Effector memory CD8-positive, alpha-beta T cell (primary cell): ENCODE results near the gene COG7.
"Not testable (repeated sequence)": the region's sequence is repeated elsewhere in the genome, so short reads cannot be mapped to it uniquely, and the experiment has no call there.

Experiments
- ATAC-seq: fragments of 150-1000 bp; cut with Tn5 transposase; replicated peaks from 2 replicates; pipeline ENCODE4 v1.10.0; 2021; ENCODE audit warnings: mild to moderate bottlenecking, moderate library complexity
- DNase-seq, 3 experiments: peaks; one replicate each; pipeline ENCODE4 v3.0.0; 2021
- H3K27ac Mint-ChIP-seq, 2 donors: one replicate each; pipeline ENCODE4 v1.8.0; 2022; ENCODE audit warnings: mild to moderate bottlenecking in 2 of 2, mixed read lengths in 2 of 2, moderate library complexity in 2 of 2
- H3K27me3 Mint-ChIP-seq, 2 donors: one replicate each; pipeline ENCODE4 v1.8.0; 2022; ENCODE audit warnings: mixed read lengths in 2 of 2
- H3K36me3 Mint-ChIP-seq: one replicate; pipeline ENCODE4 v1.8.0; 2022; ENCODE audit warnings: mild to moderate bottlenecking, moderate library complexity, mixed read lengths; ENCODE audit not compliant: insufficient read depth
- H3K4me1 Mint-ChIP-seq, 2 donors: one replicate each; pipeline ENCODE4 v1.8.0; 2022; ENCODE audit warnings: low read depth in 2 of 2, mixed read lengths in 2 of 2
- H3K4me3 Mint-ChIP-seq, 2 donors: one replicate each; pipeline ENCODE4 v1.8.0; 2022; ENCODE audit warnings: mild to moderate bottlenecking in 2 of 2, mixed read lengths in 2 of 2, moderate library complexity in 2 of 2
- H3K9me3 Mint-ChIP-seq, 2 donors: one replicate each; pipeline ENCODE4 v1.8.0; 2022; ENCODE audit warnings: mixed read lengths in 2 of 2

Gene COG7

DNA sequence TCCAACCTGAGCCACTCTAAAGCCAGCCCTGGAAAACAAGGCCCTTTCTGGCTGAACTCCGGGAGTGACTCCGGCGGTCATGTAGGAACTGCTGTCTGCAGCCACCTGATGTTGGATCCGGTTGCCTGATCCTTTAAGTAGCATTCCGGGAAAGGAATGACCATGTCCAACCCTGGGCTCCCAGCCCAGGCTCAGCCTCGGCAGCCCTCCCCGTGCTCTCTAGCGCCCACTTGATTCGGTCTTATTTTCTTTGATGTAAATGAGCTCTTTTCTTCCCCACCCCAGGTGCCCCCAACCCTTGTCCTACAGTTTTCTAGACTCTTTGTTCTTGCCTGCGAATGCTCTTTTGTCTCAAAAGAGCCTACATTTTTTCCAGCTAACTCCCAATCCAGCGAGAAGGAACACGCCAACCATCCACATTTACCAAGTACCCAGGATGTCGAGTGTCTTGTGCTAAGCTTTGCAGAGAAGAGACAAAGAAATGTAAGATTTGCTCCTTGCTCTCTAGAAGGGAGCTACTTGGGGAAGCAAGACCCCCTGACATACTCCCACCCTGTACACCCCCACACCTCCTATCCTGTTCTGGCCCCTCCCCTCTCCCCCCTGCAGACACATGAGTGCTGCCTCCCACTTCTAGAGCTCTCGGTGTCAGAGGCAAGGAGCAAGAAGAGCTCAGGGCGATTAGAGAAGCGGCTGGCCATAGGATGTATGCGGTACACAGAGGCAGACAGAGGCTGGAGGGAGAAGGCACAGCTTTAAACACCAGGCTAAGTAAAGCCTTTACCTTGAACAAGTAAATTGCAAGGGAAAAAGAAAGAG is 53.8 kb downstream of the COG7 start:
- ATAC-seq (no peak), DNase-seq (no peak)
- Mint-ChIP-seq H3K4me3 (no peak overlapping the region), H3K4me1 (no peaks in the 10 kb centered on the region), H3K36me3 (peaks cover 80% of the 10 kb centered on the region), H3K27ac (no peak overlapping the region), H3K9me3 (no peaks in the 10 kb centered on the region), H3K27me3 (no peaks in the 10 kb centered on the region)

DNA sequence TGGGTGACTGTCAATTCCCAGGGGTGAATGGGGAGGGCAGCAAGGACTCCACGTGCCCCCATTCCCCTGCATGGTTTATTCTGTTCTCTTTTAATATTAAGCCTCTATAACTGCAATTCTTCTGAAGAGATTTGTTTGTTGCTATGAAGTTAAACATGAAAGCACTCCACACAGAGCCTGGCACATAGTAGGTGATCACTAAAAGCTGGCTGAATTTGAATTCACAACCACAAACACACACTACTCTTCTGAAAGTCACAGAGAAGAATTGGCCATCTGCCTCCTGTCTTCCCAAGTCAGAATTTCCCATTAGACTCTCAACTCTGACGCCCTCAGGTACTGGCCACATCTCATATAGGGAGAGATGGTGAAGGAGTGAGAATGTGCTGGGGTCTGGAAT is 55.5 kb downstream of the COG7 start:
- no peaks in the 10 kb centered on the region for H3K9me3 Mint-ChIP-seq
- no peaks in the 10 kb centered on the region for H3K4me1 Mint-ChIP-seq
- H3K27ac Mint-ChIP-seq = no peak overlapping the region
- H3K36me3 Mint-ChIP-seq = peaks cover 73% of the 10 kb centered on the region
- no peaks in the 10 kb centered on the region for H3K27me3 Mint-ChIP-seq
- ATAC-seq (no peak), DNase-seq (no peak)
- H3K4me3 Mint-ChIP-seq = no peak overlapping the region

DNA sequence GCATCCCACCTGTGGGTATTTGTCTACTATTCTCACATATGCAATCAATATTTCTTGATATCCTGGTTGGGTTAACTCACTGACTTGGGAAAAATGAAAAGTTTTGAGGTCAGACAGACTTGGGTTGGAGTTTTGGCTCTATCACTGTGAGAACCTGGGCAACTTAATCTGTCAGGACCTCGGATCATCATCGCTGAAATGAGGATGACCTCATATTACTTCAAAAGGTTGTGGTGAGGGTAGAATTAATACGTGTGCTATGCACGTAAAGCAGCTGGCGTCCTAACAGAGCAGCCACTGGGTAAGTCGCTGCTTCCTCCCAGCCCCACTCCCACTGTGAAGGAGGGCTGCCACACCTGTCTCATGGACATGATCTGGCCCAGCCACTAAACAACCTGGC is 57.3 kb downstream of the COG7 start:
- no peak overlapping the region for H3K27ac Mint-ChIP-seq
- DNase-seq (no peak), ATAC-seq (no peak)
- H3K36me3 Mint-ChIP-seq = peaks cover 59% of the 10 kb centered on the region
- no peaks in the 10 kb centered on the region for H3K9me3 Mint-ChIP-seq
- no peaks in the 10 kb centered on the region for H3K4me1 Mint-ChIP-seq
- H3K27me3 Mint-ChIP-seq = no peaks in the 10 kb centered on the region
- no peak overlapping the region for H3K4me3 Mint-ChIP-seq

DNA sequence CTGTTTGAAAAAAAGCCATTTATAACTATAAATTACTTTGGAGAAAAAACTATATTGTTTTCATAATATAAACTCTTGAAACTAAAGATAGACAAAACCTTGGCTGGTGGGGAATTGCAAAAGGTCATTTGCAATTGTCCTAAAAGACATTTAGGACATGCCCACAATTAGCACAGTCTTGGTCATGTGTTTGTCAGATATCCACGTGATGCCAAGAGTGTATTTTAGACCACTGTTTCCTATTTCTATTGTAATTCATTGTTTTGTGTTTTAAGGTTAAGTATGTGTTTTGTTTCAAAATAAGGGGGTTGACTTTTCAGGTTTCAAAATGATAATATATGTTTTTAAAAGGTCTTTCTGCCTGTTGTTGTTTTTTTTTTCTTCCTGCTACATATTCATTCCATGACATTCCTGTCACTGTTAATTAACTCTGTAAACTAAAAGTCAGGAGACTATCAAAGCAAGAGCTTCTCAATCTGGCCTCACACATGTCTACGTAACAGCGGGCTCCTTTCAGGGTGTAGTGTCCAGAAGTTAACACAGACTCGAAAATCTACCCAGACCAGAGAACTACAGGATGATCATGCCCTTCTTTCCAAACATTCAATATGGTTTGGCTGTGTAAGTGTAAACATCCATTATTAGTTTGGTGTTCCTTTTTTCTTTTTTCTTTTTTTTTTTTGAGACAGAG is 58.7 kb downstream of the COG7 start:
- Mint-ChIP-seq H3K9me3 (no peaks in the 10 kb centered on the region), H3K36me3 (peaks cover 60% of the 10 kb centered on the region), H3K4me3 (no peak overlapping the region), H3K27ac (peak overlapping the region in 1 of 2 donors; percentile 47), H3K4me1 (no peaks in the 10 kb centered on the region), H3K27me3 (no peaks in the 10 kb centered on the region)
- DNase-seq (no peak), ATAC-seq (no peak)

DNA sequence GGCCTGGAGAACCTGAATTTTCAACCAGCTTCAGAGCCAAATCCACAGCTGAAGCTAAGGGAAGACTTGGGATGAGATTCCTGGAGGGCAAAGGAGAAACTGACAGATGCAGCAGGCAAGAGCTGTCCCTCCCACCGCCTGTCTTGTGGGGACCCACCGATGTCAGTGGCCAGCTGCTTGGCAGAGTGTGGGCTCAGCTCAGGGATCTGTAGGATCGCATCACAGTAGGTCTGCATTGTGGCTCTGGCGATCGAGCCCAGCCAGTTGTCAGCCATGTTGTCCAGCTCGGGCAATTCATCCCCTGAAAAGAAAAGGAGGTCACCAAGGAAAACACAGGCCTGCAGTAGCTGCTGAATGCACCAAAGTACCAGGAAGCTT is 60.8 kb downstream of the COG7 start:
- Mint-ChIP-seq H3K4me3 (no peak overlapping the region), H3K9me3 (no peaks in the 10 kb centered on the region), H3K36me3 (peaks cover 55% of the 10 kb centered on the region), H3K4me1 (no peaks in the 10 kb centered on the region), H3K27ac (peak overlapping the region in 1 of 2 donors; percentile 59), H3K27me3 (no peaks in the 10 kb centered on the region)
- ATAC-seq (no peak), DNase-seq (no peak)

DNA sequence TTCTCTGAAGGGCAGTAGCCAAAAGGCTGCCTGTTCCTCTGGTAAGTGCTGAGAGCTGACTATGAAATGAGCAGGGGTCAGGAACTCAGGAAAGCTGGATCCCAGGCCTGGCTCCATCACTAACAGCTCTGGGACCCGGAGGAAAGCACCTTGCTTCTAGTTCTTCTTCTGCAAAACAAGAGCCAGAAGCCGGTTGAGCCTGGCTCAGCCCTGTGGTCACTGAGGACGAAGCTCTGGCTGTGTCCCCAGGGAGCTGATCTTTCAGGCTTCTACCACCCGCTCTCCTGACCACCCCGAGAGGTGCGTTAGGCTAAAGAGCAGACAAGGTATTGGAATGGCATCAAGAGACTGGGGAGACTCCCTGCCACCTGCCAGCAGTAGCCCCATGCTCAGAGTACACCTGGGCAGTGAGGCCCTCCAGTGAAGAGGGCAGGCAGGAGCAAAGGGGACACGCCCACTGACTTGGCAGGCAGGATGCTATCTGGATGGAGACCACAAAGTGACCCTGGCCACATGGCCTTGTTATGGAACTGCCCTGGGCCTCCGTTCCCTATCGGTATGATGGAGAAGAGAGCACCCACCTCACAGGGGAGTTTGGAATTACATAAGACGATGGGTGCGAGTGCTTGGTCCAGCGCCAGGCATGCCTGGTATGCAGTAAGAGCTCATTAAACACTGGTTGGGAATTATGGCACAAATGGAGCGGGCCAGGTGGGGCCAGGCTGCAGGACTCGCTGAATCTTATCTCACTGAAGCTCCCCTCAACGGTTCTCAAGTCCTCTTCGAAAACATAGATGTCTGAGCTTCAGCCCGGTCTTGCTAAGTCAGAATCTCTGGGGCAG is 61.4 kb downstream of the COG7 start:
- no peak for DNase-seq
- H3K4me1 Mint-ChIP-seq = no peaks in the 10 kb centered on the region
- no peaks in the 10 kb centered on the region for H3K9me3 Mint-ChIP-seq
- peaks cover 49% of the 10 kb centered on the region for H3K36me3 Mint-ChIP-seq
- H3K27ac Mint-ChIP-seq = peak overlapping the region in 1 of 2 donors; percentile 59
- H3K27me3 Mint-ChIP-seq = no peaks in the 10 kb centered on the region
- ATAC-seq = no peak
- no peak overlapping the region for H3K4me3 Mint-ChIP-seq

DNA sequence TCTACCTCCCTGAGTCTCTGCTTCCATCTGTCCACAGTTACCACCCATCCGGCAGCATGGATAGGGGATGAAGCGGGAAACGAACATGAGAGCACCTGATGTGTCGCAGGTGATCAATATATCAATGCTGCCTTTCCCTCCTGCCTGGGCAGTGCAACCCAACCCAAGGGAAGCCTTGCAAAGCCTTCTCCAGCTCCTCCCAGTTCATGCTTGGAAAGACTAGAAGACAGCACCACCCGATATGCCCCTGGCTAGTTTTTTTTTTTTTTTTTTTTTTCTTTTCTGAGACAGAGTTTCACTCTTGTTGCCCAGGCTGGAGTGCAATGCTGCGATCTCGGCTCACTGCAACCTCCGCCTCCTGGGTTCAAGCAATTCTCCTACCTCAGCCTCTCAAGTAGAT is 63.1 kb downstream of the COG7 start:
- H3K9me3 Mint-ChIP-seq, DNase-seq, ATAC-seq, H3K4me3 Mint-ChIP-seq, H3K27ac Mint-ChIP-seq, H3K27me3 Mint-ChIP-seq, H3K4me1 Mint-ChIP-seq: not testable (repeated sequence)
- H3K36me3 Mint-ChIP-seq = peaks cover 35% of the 10 kb centered on the region

DNA sequence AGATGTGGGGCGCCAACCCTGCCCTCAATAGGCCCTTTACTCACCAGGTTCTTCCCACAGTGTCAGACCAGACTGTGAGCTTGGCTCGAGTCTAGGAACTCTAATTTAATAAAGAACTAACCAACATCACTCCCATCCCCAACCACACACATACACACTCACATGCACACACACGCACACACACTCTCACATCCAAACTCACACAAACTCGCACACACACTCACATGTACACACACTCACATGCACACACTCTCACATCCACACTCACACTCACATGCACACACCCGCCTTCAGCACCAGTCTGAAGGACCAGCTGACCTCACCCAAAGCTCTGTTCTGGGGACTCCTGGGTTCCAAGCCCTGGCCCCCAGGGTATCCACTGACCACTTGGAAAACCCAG is 63.8 kb downstream of the COG7 start:
- DNase-seq (no peak), ATAC-seq (no peak)
- H3K4me3 Mint-ChIP-seq = no peak overlapping the region
- H3K27me3 Mint-ChIP-seq = no peaks in the 10 kb centered on the region
- no peaks in the 10 kb centered on the region for H3K9me3 Mint-ChIP-seq
- H3K36me3 Mint-ChIP-seq = peaks cover 28% of the 10 kb centered on the region
- no peaks in the 10 kb centered on the region for H3K4me1 Mint-ChIP-seq
- H3K27ac Mint-ChIP-seq = no peak overlapping the region

DNA sequence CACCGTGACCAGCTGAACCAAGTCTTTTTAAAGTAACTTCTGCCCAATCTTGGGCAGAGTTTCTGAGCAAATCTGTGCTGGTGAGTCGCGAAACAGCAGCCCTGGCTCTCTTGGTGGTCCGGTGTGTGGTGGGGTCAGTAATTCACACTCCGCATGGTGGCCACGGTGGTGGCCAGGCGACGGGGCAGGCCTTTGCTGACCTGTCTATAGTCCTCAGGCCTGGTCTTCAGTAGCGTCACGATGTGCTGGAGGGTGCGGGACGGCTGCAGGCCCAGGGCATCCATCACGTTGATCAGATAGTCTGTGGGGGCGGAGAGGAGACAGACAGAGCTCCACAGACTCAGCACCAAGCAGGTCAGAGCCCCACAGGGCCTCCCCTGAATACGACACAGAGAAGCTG is 64.2 kb downstream of the COG7 start:
- Mint-ChIP-seq H3K36me3 (peaks cover 24% of the 10 kb centered on the region), H3K27me3 (no peaks in the 10 kb centered on the region), H3K27ac (no peak overlapping the region), H3K4me3 (no peak overlapping the region), H3K4me1 (no peaks in the 10 kb centered on the region), H3K9me3 (no peaks in the 10 kb centered on the region)
- ATAC-seq = no peak
- no peak for DNase-seq

DNA sequence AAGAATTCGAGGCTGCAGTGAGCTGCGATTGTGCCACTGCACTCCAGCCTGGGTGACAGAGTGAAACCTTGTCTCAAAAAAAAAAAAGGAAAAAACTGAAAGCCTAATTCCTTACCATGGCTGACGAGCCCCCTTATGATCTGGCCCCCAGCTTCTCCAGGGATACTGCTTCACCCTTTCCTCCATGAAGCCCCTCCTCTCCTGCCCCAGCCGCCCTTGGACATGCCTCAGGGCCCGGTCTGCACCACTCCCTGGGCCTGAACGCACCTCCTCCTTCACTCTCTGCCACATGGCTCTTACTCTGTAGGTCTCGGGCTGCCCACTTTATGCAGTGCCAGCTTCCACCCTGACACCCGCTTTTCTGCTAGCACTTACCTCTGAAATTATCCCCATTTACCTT is 65.3 kb downstream of the COG7 start:
- no peaks in the 10 kb centered on the region for H3K27me3 Mint-ChIP-seq
- DNase-seq (no peak), ATAC-seq (no peak)
- H3K4me3 Mint-ChIP-seq = no peak overlapping the region
- no peak overlapping the region for H3K27ac Mint-ChIP-seq
- H3K36me3 Mint-ChIP-seq = peaks cover 19% of the 10 kb centered on the region
- H3K4me1 Mint-ChIP-seq = no peaks in the 10 kb centered on the region
- no peaks in the 10 kb centered on the region for H3K9me3 Mint-ChIP-seq

DNA sequence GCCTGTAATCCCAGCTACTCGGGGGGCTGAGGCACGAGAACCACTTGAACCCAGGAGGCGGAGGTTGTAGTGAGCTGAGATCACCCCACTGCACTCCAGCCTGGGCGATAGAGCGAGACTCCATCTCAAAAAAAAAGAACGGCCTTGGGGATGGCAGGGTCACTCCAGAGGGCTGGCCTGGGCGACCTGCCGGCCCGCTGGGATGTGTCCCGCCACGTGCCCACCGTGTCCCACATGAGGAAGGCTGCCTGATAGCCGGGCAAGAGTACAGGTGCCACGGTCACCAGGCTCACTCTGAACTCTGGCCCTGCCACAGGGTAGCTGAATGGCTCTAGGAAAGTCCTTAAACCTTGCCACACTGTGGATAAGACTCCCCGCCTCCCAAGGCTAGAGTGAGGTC is 67.5 kb downstream of the COG7 start:
- Mint-ChIP-seq H3K4me3 (no peak overlapping the region), H3K27me3 (no peaks in the 10 kb centered on the region), H3K4me1 (no peaks in the 10 kb centered on the region), H3K27ac (no peak overlapping the region), H3K9me3 (no peaks in the 10 kb centered on the region), H3K36me3 (peaks cover 11% of the 10 kb centered on the region)
- no peak for ATAC-seq
- DNase-seq = no peak

DNA sequence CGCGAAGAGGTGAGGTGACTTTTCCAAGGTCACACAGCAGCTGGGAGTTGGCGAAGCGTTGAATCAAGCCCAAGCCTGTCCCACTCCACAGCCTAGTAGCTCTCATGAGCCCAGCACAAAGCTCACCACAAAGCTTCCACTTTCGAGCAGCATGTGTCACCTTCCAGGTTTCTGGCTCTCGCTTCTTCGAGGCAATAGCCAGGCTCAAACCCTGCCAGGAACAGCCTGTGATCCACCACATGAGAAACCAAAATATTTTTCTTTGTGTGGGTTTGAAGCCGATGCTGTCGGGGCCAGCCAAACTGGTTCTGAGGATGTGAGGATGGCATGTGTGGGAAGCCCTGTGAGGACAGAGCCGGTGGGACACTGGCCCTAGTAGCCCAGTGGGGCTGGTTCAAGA is 68.1 kb downstream of the COG7 start:
- Mint-ChIP-seq H3K4me1 (no peaks in the 10 kb centered on the region), H3K27me3 (peaks cover 0 to 2% of the 10 kb centered on the region in 2 donors), H3K27ac (no peak overlapping the region), H3K9me3 (no peaks in the 10 kb centered on the region), H3K4me3 (no peak overlapping the region), H3K36me3 (peaks cover 8% of the 10 kb centered on the region)
- no peak for DNase-seq
- ATAC-seq = no peak

DNA sequence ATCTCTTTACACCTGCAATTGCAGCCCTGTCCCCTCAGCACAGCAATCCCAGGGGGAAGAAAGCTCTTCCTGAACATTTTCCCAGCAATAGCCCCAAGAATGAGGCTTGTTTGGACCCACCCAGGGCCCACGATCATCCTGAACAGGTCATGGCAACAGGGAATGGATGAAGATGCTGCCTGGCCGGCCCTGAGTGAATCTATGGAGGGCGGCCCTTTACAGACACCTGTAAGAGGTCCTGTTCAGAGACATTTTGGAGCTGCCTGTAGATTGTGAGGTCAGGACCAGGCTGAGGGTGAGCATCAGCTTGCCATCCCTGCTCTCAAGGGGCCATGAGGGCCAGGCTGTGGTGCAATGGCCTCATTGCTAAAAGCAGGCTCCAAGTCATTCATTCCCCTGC is 69.1 kb downstream of the COG7 start:
- Mint-ChIP-seq H3K4me3 (no peak overlapping the region), H3K27me3 (peaks cover 5 to 12% of the 10 kb centered on the region in 2 donors), H3K27ac (no peak overlapping the region), H3K9me3 (no peaks in the 10 kb centered on the region), H3K36me3 (peaks cover 7% of the 10 kb centered on the region), H3K4me1 (no peaks in the 10 kb centered on the region)
- ATAC-seq (no peak), DNase-seq (no peak)
